HepG2 (cell line): ENCODE measurements around the gene SNN. TPM values are rescaled to one million over a fixed set of nuclear protein-coding genes. Genes with fewer than 3 reads are reported as not detected.

Experiments used
- FOXA1 ChIP-seq, 2 experiments: fragments of 450-650 bp in 1 of 2; sonication (generic) in 1 of 2; formaldehyde crosslinking in 1 of 2; IDR thresholded peaks; 2 replicates each; pipeline versions ENCODE4 v1.4.0 to v1.6.1; 2016 to 2020; ENCODE audit warnings: missing genetic modification reagents in 1 of 2
- FOXO1 ChIP-seq: sonication (generic); formaldehyde crosslinking; IDR thresholded peaks from 2 replicates; pipeline ENCODE4 v1.4.0; 2020; ENCODE audit warnings: missing genetic modification reagents
- HDAC2 ChIP-seq: sonication (generic); formaldehyde crosslinking; IDR thresholded peaks from 2 replicates; pipeline ENCODE4 v1.4.0; 2020; ENCODE audit warnings: missing genetic modification reagents
- HNRNPL ChIP-seq: fragments of 200-400 bp; formaldehyde crosslinking; IDR thresholded peaks from 2 replicates; pipeline ENCODE4 v1.6.1; 2017; ENCODE audit warnings: mild to moderate bottlenecking, low read depth, low read length
- IRF9 ChIP-seq: sonication (generic); formaldehyde crosslinking; IDR thresholded peaks from 2 replicates; pipeline ENCODE4 v1.8.0; 2022; ENCODE audit warnings: missing genetic modification reagents, mild to moderate bottlenecking, borderline replicate concordance
- LRRFIP1 ChIP-seq: sonication (generic); formaldehyde crosslinking; conservative IDR thresholded peaks from 2 replicates; pipeline ENCODE4 v1.4.0; 2020; ENCODE audit warnings: missing genetic modification reagents
- MAFG ChIP-seq: sonication (generic); formaldehyde crosslinking; IDR thresholded peaks from 2 replicates; pipeline ENCODE4 v1.5.1; 2020; ENCODE audit warnings: mild to moderate bottlenecking, missing genetic modification reagents
- PHF21A ChIP-seq: sonication (generic); formaldehyde crosslinking; IDR thresholded peaks from 2 replicates; pipeline ENCODE4 v1.5.0; 2020; ENCODE audit warnings: mild to moderate bottlenecking, missing genetic modification reagents
- POLR2AphosphoS2 ChIP-seq: IDR thresholded peaks from 2 replicates; pipeline ENCODE4 v1.6.1; 2011; ENCODE audit warnings: low read depth, low read length, improper control_type of control experiment
- SYNCRIP ChIP-seq: fragments of 200-400 bp; formaldehyde crosslinking; IDR thresholded peaks from 2 replicates; pipeline ENCODE4 v1.6.1; 2018; ENCODE audit warnings: mild to moderate bottlenecking, low read depth, low read length; ENCODE audit not compliant: insufficient read depth
- TGIF2 ChIP-seq: IDR thresholded peaks from 2 replicates; pipeline ENCODE4 v1.6.1; 2016; ENCODE audit warnings: control low read depth, missing compliant biosample characterization
- TP53 ChIP-seq: sonication (generic); formaldehyde crosslinking; conservative IDR thresholded peaks from 2 replicates; pipeline ENCODE4 v1.4.0; 2020; ENCODE audit warnings: missing genetic modification reagents
- UBTF ChIP-seq: sonication (generic); formaldehyde crosslinking; IDR thresholded peaks from 2 replicates; pipeline ENCODE4 v1.4.0; 2020; ENCODE audit warnings: mild to moderate bottlenecking, missing genetic modification reagents
- ZBTB20 ChIP-seq: sonication (generic); formaldehyde crosslinking; IDR thresholded peaks from 2 replicates; pipeline ENCODE4 v1.8.1; 2023; ENCODE audit warnings: missing genetic modification reagents, low read depth, mild to moderate bottlenecking, borderline replicate concordance
- ZBTB21 ChIP-seq: sonication (generic); formaldehyde crosslinking; IDR thresholded peaks from 2 replicates; pipeline ENCODE4 v1.4.0; 2020; ENCODE audit warnings: missing genetic modification reagents
- ZBTB37 ChIP-seq: sonication (generic); formaldehyde crosslinking; IDR thresholded peaks from 2 replicates; pipeline ENCODE4 v1.4.0; 2020; ENCODE audit warnings: mild to moderate bottlenecking, missing genetic modification reagents
- ZNF761 ChIP-seq: sonication (generic); formaldehyde crosslinking; conservative IDR thresholded peaks from 2 replicates; pipeline ENCODE4 v1.4.0; 2020; ENCODE audit warnings: mild to moderate bottlenecking, missing genetic modification reagents
- ZNF788 ChIP-seq: sonication (generic); formaldehyde crosslinking; IDR thresholded peaks from 2 replicates; pipeline ENCODE4 v1.5.0; 2020; ENCODE audit warnings: mild to moderate bottlenecking, missing genetic modification reagents, borderline replicate concordance
- ZSCAN20 ChIP-seq: sonication (generic); formaldehyde crosslinking; IDR thresholded peaks from 2 replicates; pipeline ENCODE4 v1.4.0; 2020; ENCODE audit warnings: missing genetic modification reagents, mild to moderate bottlenecking, borderline replicate concordance
- polyA plus RNA-seq, 8 experiments: library from polyadenylated mRNA; depleted of rRNA in 3 of 8; stranded (reverse) in 7 of 8; unstranded in 1 of 8; fragments of >200 nt; fragmentation: Illumina TruSeq in 4 of 8; extraction: Trizol in 4 of 8; gene quantifications; 2 replicates each; pipeline versions ENCODE4 v1.2.1 to v1.2.3, GENCODE V29; 2011 to 2016; ENCODE audit warnings: low read depth in 4 of 8, missing spikeins in 1 of 8, mixed read lengths in 1 of 8; ENCODE audit not compliant: insufficient read depth in 1 of 8
- total RNA-seq, 5 experiments: library from RNA; depleted of rRNA; stranded (reverse); fragments of >200 nt; fragmentation: Illumina TruSeq; extraction: Trizol; gene quantifications; 2 replicates each; pipeline ENCODE4 v1.2.3, GENCODE V29; 2016; ENCODE audit warnings: low read depth in 1 of 5
- TF ChIP-seq, protein P1 (sequence below): sonication (generic); formaldehyde crosslinking; IDR thresholded peaks from 2 replicates; pipeline ENCODE4 v1.8.1; 2023; ENCODE audit warnings: mild to moderate bottlenecking, missing genetic modification reagents

Gene SNN
- total and polyA plus RNA-seq, 2 of the 13 experiments (the other 11 are each of a cell fraction or from before 2014, with no cell fraction given) = 5.2 to 8.4 TPM

DNA sequence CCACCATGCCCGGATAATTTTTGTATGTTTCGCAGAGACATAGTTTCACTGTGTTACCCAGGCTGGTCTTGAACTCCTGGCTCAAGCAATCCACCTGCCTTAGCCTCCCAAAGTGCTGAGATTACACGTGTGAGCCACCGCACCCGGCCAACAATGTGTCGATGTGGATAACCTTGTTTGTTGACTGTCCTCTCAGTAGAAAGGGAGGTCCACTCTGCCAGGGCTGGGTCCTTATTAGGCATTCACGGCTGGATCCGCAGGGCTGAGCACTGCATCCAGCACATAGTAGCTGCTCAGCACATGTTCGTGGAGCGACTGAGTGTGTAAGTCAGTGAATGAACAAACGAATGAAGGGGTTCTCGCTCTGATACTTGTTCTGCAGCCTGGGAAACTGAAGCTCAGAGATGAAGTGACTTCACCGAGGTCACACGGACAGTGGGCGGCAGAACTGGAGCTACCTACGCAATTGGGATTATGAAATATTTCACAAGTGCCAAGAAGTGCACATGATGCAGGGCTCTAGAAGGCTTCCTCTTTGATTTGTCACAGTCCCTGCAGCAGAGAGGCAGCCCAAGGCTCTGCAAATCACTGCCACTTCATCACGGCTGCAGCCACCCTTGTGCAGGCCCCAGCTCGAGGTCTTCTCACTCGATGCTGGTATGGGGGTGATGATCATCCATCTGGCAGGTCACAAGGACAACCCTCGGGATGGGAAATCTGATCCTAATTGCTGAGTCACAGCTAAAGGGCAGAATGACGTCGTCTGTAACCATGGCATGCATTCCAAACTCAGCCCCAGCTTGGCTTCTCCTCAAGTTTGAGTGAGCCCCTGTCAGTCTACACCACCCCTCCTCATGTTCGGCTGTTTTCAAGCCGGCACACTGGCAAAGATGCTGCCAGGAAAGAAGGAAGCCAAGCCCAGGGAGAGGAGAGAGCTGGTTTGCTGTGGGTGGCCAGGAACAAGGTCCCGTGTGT lies 28.0 kb upstream of the SNN start (continued):
- TF ChIP-seq ZBTB37 (no peak), HNRNPL (no peak), HDAC2 (CRISPR knock-in tag) (peak; percentile 39; the same call in 1 of the 2 replicates), POLR2AphosphoS2 (no peak), TP53 (CRISPR knock-in tag) (no peak), MAFG (CRISPR knock-in tag) (peak; percentile 75), TGIF2 (CRISPR knock-in tag) (peak; percentile 81; the same call in 1 of the 2 replicates), ZNF788 (CRISPR knock-in tag) (peak; percentile 51; the same call in 1 of the 2 replicates), ZNF761 (CRISPR knock-in tag) (no peak), FOXA1 (IDR thresholded peaks at IDR 0.05) (no peak), FOXA1 (CRISPR knock-in tag; IDR thresholded peaks at IDR 0.05) (peak; percentile 38; the same call in 1 of the 2 replicates), ZBTB20 (CRISPR knock-in tag) (no peak), UBTF (CRISPR knock-in tag) (peak; percentile 71), SYNCRIP (no peak), PHF21A (CRISPR knock-in tag) (peak; percentile 53; the same call in 1 of the 2 replicates), ZSCAN20 (CRISPR knock-in tag) (no peak), IRF9 (CRISPR knock-in tag) (no peak), FOXO1 (CRISPR knock-in tag) (no peak; the same call in 1 of the 2 replicates), ZBTB21 (peak; percentile 78; the same call in 1 of the 2 replicates), LRRFIP1 (CRISPR knock-in tag) (no peak)
- TF ChIP-seq, protein P1, sequence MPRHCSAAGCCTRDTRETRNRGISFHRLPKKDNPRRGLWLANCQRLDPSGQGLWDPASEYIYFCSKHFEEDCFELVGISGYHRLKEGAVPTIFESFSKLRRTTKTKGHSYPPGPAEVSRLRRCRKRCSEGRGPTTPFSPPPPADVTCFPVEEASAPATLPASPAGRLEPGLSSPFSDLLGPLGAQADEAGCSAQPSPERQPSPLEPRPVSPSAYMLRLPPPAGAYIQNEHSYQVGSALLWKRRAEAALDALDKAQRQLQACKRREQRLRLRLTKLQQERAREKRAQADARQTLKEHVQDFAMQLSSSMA (CRISPR knock-in tag) = no peak
